Activated T-helper 1 cell treated with Interleukin-2 at 50 U/mL for 16 hours (primary cell): ENCODE measurements around the gene LIPT2.
"Not testable (repeated sequence)": the region's sequence is repeated elsewhere in the genome, so short reads cannot be mapped to it uniquely, and the experiment has no call there.

ENCODE experiments used
- DNase-seq: peaks from one replicate; pipeline ENCODE4 v3.0.0-alpha.2; 2020; ENCODE audit warnings: low read depth

Gene LIPT2

GRCh38 chr11:74492974-74493790 lies at the start of gene LIPT2:
LIPT2 (minus strand) TSS chr11:74493724; CDS start chr11:74493703, 21 bp downstream.
- DNase-seq: peak; percentile 96

- DNase-seq: no peak
These were observed 47.9 kb upstream of the LIPT2 start for GRCh38 chr11:74541466-74541865.

DNA sequence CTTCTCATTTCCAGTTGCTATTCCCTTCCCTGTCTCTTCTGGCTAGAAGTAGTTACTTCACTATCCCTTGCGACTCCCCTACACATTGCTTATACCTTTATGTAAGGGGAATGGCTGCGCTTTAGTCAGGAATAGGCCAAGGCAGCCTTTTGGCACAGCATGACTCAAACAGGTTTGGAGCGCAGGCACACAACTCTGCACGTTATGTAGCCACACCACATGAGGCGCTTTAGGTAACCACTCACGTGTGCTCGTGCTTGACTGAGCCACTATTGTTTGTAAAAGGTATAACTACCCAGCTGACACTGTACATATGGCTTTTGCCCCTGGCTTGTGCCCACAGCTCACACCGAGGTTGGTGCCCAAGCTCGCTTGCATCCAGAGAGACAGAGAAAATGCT lies 46.7 kb upstream of the LIPT2 start:
- DNase-seq: no peak

DNA sequence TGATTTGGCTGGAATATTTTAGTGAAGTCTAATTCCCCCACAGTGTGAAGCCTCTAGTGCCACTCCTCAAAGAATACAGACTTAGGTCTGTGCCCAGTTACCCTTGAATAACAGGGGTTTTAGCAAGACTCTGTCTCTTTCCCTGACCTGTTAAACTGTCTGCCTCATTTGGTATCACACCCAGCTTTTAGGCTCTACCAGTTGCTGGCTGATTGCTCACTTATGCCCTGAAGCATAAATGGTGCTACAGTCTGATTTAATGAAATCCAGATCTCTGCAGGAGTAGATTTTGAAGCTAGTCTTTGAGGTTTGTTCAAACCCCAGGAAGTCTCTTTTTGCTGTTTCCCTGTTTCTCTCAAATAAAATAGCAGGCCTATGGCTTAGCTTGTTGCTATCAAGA lies 45.2 kb upstream of the LIPT2 start:
- DNase-seq: no peak

DNA sequence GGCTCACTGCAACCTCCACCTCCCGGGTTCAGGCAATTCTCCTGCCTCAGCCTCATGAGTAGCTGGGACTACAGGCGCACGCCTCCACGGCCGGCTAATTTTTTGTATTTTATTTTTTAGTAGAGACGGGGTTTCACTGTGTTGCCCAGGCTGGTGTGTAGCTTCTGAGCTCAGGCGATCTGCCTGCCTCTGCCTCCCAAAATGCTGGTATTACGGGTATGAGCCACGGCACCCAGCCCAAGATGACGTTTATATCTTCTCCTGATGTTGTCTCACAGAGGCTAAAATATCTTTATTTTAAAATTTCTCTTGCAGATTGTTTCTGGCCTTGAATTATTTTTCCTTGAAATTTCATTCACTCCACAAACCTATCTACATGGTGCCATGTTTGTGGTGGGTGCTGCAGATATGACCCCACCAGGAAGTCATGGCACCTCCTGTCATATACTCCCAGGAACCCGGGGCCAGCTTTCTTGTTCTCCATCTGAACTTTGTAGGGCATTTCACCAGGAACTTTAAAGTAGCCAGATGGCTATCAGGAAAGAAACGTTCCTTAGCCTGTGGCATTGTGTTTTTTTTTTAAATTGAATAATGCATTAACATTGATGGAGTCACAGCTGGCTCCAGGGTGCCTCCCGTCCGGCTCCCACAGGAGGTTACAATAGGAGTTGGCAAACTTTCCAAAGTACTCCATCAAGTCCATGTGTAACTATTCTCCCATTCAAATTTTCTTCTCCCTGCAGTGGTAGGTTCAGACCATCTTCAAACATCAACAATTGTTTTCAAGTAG lies 42.0 kb upstream of the LIPT2 start:
- no peak for DNase-seq

- DNase-seq: not testable (repeated sequence)
These were observed 41.4 kb upstream of the LIPT2 start for GRCh38 chr11:74534946-74535275.

DNA sequence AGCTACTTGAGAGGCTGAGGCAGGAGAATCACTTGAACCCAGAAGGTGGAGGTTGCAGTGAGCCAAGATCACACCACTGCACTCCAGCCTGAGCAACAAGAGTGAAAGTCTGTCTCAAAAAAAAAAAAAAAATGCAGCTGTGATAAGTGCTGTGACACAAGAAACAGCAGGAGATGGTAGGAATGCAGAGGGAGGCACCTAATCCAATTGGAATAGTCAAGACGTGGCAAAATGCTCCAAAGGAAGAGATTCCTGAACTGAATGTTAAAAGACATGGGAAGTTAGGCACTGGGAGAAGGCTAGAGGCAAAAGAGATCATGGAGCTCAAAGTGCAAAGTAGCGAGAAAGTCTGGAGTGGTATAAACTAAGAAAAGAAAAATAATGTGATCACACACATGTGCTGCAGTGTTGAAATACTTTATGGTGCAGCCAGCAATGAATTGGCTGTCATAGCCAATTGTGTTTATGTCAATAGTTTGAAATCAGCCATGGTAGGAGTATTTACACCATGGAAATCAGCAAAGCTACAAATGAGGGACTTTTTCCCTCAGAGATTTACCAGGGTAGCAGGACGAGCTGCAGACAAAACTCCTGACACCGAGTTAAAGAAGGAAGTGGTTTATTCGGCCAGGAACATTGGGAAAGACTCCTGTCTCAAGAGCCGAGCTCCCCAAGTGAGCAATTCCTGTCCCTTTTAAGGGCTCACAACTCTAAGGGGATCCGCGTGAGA lies 40.9 kb upstream of the LIPT2 start:
- no peak for DNase-seq

GRCh38 chr11:74533421-74533820 lies 39.9 kb upstream of the LIPT2 start:
- no peak for DNase-seq

GRCh38 chr11:74532501-74533246 lies 39.1 kb upstream of the LIPT2 start:
- DNase-seq: no peak

- no peak for DNase-seq
These were observed 31.5 kb upstream of the LIPT2 start for GRCh38 chr11:74524978-74525377.

- no peak for DNase-seq
These were observed 31.0 kb upstream of the LIPT2 start for GRCh38 chr11:74524501-74524900.

DNA sequence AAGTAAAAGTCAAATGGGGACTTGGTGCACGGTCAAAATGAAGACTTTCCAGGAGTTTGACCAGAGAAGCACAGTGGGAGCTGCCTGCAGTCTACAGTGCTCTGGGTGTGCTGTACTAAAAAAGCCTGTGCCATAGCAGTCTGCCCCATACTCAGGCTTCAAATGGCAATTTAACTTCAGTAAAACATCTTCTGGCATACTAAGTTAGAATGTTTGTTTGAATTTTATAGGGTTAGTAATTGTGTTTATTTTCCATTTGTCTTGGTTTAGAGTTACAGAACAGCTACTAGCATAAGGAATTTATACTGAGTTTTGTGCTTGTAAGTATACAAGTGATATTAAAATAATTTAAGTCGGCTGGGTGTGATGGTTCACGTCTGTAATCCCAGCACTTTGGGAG lies 29.3 kb upstream of the LIPT2 start:
- DNase-seq: no peak

DNA sequence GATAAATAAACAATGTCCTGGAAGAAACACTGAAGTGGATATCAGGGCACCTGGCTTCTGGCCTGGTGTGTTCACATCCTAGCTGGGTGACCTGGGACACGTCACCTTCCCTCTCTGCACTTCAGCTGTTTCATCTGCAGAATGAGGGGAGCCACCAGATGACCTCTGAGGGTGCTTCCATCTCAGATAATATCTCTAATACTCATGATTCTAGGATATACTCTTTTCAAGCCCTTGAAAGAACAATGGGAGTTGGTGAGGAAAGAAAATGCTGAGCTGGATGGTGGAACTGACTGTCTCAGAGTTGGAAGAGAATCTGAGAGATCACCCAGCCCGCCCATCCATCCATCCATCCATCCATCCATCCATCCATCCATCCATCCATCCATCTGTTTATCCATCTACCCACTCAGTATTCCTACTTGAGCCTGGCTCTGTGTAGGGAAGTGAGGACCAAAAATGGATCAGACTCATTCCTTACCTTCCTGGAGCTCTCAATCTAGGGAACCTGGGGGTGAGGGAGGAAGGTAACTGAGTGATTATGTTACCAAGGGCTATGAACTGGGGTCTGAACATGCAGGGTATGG lies 28.2 kb upstream of the LIPT2 start:
- DNase-seq: no peak

GRCh38 chr11:74520927-74521665 lies 27.6 kb upstream of the LIPT2 start:
- DNase-seq: no peak

DNA sequence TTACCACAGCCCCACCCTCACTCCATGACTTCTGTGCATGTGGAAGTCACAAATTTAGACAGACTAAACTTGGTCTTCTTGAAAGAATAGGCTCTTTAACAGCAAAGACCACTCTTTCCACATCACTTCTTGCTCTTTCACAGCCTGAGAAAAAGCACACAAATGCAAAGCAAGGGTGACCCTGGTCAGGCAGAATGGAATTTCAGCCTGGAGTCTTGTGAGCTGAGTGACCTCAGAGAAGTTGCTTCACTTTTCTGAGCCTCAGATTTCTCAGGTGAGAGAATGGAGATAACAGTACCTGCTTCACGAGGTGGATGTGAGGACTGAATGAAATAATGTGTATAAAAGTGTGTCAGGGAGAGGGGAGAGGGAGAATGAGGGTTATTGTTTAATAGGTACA lies 26.8 kb upstream of the LIPT2 start:
- no peak for DNase-seq

GRCh38 chr11:74519710-74520109 lies 26.2 kb upstream of the LIPT2 start:
- no peak for DNase-seq

GRCh38 chr11:74517592-74517991 lies 24.1 kb upstream of the LIPT2 start:
- not testable (repeated sequence) for DNase-seq

DNA sequence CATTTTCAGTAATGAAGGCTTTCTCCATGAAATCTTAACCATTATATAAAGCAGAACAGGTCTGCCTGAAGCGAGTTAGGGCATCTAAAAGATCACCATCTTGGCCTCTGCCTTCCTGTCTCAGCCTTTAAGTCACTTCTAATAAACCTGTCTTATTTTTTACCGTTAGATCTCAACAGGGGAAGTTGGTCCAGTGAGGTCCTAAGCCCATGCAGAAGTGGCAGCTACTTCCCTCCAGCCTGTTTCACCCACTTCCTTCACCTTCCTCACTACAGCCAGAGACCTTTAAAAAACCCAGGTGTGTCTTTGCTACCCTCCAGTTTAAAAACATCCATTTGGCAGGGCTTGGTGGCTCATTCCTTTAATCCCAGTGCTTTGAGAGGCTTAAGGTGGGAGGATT lies 14.1 kb upstream of the LIPT2 start:
- no peak for DNase-seq

- no peak for DNase-seq
These were observed 13.3 kb upstream of the LIPT2 start for GRCh38 chr11:74506823-74507222.

DNA sequence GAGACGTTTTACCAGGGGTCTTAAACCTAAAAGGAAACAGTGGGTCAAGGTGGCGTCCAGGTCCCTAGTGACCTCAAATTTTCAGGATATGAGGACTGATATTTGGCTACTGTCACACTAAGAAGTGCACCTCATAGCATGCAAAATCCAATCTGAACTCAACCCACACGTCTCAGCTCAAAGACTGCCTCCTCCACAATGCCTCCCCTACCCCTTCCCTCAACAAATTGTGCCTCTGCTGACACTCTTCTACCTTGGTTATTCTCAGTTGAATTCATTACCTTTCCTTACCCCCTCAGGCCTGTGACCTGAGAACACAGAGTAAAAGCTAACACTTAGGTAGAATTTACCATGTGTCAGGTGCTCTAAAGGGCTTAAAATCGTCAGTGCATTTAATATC lies 12.4 kb upstream of the LIPT2 start:
- no peak for DNase-seq

DNA sequence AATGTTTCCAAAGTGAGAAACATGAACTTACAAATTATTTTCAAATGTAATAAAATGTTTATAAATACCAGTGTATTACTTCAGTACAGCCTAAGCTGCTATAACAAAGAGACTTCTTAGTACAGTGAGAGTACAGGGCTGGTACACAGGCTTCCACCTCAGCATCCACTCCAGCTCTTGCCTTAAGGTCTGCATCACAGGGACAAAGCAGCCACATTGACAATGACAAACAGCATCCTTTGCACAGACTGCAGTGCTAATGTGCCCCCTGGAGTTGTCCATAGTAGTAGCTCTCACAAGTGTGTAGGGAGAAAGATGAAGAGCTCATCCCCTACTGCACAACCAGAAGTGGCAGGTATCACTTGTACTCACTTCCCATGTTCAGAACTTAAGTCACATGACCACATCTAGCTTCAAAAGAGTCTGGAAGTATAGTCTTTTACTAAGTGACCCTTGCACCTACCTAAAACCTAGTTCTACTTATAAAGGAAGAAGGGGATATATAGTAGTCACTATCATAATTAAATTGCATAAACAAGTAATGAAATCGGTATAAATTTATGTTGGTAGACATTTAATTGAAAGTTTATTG lies 10.7 kb upstream of the LIPT2 start:
- no peak for DNase-seq
